HG03457 (cell line): Measurements from ENCODE around the gene SYNDIG1.

Experiments
- ATAC-seq: cut with Tn5 transposase; IDR thresholded peaks from one replicate; pipeline ENCODE4 v1.9.1; 2021; ENCODE audit warnings: moderate number of reproducible peaks; ENCODE audit not compliant: unreplicated experiment

The SYNDIG1 gene

DNA sequence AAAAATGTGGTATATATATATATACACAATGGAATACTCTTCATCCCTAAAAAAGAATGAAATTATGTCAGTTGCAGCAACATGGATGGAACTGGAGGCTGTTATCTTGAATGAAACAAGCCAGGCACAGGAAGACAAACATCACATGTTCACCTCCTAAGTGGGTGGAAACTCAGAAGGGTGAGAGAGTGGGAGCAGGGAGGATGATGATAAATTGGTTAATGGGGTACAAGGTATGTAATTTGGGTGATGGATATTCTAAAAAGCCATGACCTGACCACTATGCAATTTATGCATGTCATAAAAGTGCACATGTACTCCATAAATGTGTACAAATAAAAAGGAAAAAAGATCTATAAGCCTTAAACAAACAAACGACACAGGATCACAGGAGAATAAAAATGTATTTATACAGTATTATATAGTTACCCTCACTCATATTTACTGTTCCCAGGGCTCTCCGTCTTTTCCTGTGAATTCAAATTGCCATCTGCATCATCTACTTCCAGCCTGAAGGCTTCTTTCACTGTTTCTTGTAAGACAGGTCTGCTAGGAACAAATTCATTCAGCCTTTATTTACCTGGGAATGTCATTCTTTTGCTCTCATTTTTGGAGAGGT is 89.8 kb downstream of the SYNDIG1 start:
- no peak for ATAC-seq

DNA sequence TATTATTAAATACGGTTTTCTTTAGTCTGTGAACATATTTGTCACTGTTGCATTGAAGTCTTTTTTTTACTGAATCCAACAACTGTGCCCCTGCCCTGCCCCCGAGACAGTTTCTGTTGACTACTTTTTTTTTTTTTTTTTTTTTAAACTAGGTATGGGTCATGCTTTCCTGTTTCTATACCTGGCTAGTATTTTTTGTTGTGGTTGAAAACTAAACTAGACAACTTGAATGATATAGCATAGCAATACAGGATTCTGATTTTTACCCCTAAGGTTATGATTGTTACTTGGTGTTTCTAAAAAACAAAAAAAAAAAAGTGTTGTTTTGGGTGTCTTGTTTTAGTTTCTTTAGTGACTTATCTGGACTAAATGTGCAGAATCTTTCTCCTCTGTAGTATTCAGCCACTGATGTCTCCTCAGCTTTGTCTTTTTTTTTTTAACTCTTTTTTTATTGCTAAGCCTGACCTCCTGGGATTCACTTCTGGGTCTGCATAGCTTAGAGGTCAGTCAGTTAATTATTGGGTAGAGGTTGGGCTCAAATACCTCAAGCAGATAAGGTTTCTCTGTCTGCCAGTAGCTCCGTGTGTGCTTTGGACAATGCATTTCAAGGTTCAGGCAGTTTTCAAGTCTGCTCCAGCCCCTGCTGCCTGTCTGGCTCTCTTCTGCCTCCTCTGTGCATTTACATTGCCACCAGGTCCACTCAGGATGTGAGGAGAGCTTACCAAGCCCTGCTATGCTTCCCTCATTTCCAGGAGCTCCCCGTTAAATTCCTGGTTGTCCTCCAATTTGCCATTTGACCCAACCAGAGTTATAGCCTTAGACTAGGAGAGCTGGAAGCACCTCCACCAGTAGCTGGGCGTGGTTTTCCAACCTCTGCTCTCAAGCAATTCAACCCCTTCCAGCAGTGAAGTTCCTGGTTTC is 91.4 kb downstream of the SYNDIG1 start:
- ATAC-seq = no peak

DNA sequence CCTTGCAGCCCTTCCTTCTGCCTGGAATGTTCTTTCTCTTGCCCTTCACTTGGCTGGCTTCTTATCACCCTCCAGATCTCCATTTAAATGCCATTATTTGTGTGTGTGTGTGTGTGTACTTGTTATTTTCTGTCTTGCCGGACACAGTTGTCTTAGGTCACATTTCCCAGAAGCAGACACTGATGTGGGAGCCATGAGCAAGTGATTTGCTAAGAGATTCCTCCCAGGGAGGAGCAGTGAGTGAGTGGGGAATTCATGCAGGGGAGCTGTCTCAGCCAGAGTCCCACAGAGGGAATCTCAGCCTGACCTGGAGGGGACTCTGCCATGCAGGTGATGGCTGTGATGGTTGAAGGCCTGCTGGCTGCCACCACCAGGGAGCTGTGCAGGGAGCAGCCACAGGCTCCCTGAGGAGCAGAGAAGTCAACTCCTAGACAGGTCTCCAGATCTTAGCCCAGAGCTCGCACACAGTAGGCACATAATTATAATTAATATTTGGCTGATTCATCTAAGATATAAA is 96.5 kb downstream of the SYNDIG1 start:
- ATAC-seq = no peak

DNA sequence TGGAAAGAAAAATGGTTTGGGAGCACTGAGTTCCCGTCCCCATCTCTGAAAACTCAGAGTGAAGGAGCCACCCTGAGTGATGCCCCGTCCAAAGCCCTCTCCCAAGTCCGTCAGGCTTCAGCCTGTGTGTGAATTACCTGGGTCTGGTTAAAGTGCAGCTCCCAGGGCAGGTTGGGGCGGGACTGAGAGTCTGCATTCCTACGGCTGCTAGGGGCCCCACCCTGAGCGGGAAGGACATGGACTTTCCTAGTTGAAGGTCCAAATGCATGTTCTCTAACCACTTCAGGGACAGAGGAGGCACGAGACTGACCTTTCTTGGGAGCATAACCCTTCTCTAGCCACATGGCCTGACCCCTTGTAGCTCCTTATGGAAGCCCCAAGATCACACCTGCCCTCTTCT is 97.2 kb downstream of the SYNDIG1 start:
- no peak for ATAC-seq

DNA sequence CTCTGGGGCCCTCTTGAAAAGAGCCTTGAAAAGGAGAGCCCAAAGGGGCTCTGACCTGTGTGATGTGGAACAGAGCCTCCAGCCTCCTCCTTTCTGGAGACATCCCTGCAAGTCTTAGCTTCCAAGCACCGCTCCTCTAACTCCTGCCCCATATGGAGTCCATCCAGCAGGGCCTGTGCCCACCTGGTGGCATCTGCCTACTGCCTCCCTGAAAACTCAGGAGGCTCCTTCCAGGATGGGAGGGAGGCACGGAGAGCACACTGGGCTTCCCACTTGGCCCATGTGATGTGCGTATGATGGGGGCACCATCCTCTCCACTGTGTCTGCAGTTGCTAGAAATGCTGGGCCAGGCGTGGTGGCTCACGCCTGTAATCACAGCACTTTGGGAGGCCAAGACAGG is 98.1 kb downstream of the SYNDIG1 start:
- no peak for ATAC-seq

DNA sequence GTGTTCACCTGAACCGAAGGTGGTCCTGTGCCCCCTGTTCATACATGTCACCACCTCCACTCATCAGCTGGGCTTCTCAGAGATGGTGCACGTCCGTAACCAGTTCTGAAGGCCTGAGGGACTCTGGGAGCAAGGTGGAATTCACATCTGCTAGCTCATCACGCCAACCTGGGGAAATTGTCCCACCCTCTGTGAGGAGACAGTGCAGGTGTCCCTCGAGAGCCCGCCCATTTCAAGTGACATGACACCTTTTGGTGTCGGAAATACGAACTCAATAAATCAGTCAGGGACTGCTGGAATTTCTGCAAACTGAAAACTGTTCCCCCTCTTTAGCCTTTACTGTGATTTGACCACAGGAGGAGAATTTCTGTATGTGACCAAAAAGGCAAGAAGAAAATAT is 99.4 kb downstream of the SYNDIG1 start:
- ATAC-seq = no peak

DNA sequence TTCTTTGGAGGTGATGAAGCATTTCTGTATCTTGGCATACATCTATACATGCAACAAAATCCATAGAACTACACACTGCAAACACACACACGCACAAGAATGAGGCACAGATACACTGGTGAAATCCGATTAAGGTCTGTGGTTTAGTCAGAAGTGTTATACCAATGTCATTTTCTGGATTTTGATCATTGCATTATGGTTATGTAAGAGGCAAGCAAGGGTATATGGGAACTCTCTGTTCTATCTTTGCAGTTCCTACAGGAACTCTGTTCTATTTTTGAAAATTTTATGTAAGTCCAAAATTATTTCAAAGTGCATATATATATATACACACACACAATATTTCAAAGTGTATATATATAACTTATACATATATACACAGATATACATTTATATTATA is 101.7 kb downstream of the SYNDIG1 start:
- no peak for ATAC-seq

DNA sequence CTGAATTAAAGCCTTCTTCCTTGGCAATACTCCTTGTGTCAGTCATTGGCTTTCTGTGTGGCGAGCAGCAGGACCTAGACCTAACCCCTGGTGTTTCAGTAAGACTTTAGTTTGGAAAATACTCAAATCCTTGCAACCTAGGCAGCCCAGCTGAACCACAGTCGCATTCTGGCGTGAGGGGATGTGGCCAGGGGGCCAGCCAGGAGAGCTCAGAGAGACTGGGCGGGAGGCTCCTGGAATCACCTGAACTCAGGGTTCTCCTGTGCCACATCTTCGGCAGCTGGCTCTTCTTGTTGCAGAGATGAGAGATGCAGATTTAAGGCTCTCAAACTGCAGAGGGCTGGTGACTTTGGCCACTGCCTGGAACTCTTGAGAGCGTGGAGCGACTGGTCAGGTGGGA is 102.7 kb downstream of the SYNDIG1 start:
- ATAC-seq = no peak

DNA sequence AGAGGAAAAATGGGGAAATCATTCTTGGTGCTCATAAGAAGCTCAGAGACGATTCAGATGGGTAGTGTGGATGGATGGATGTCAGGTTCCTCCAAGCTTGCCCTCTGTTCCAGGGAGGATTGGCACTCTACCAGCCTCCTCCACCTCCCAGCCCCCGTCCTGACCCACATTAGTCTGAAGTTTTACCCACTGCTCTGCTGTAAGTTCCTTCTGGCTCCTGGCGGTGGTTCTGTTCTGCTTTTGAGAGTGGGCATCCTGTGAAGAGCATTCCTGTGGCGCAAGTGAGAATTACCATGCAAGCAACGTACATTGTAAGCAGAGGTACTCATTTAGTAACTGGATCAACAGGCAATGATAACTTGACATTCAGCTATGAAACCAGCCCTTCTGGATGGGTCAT is 103.4 kb downstream of the SYNDIG1 start:
- no peak for ATAC-seq

DNA sequence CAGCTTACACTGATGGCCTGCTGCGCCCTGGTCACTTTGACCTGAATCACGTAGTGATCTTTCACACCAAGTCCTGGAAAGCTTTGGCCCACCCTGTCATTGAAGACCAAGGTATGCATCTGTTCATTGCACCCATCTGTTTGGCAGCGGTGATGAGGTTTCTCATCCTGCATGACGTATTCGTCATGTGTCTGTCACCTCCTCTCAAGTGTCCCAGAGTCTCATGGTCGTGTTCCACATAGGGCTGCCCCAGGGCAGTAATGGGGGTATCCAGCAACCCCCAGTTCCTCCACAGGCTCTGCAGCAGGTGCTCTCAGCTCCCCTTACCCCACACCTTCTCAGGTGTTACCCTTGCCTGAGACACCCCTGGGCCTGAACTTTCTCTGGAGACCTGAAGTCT is 104.1 kb downstream of the SYNDIG1 start:
- no peak for ATAC-seq

DNA sequence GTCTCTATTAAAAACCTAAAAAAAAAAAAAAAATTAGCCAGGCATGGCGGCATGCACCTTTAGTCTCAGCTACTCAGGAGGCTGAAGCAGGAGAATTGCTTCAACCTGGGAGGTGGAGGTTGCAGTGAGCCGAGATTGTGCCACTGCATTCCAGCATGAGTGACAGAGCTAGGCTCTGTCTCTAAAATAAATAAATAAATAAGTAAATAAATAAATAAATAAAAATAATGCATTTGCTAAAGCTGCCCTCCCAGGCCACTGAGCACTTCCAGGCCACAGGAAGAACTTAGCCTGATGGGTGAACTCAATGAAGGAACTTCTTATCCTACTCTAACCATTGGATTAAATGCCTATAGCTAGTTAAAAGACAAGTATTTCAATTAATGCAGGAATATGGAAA is 104.9 kb downstream of the SYNDIG1 start:
- ATAC-seq = no peak

DNA sequence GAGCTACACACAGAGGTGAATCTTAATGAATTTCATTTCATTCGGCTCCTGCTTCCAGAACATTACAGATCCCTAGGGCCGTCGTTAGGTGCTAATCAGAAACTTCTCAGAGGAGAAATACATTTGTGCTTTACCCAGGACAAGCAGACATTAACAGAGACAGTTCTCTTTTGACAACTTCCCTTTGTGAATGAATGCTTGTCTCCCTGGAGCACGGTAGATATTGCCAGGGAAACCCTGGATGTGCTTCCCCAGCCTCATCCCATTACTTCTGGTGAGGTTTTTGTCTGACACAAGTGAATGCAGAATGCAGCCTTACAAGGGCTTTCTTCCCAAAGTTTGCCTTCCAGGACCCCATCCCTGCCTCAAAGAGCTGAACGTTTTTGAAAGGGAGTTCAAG is 105.4 kb downstream of the SYNDIG1 start:
- no peak for ATAC-seq

DNA sequence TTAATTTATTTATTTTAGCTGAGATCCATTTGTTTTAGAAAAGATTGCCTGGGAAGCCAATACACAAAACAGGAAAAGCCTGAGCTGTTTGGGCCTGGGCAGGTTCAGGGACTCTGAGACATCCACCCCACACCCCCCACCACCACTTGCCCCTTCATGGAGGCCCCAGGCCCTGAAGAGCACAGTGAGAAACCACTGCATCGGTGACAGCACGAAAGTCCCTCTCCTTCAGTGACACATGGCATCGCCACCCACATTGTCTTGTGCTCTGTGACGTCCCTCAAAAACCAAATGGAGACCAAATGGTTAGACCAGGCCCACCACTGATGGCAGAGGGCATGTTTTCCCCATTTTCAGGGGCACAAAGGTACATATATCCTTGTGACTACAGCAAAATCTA is 106.4 kb downstream of the SYNDIG1 start:
- ATAC-seq = no peak

DNA sequence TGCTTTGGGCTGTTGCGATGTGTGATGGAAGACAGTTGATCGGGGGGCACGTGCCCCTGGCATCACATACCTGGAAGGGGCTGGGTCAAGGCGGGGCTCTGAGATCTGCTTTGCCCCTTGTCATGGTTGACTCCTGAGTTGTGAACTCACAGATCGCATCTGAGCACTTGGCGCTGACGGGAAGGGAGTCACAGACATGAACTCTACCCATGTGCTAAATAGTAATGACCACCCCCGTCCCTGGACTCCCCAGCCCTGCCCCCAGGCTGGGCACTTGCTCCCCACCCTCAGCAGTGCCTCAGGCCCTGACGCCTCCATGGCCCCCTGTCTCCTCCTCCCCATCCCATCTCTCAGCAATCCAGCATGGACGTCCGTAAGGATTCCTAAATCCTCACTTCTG is 107.0 kb downstream of the SYNDIG1 start:
- ATAC-seq = no peak

DNA sequence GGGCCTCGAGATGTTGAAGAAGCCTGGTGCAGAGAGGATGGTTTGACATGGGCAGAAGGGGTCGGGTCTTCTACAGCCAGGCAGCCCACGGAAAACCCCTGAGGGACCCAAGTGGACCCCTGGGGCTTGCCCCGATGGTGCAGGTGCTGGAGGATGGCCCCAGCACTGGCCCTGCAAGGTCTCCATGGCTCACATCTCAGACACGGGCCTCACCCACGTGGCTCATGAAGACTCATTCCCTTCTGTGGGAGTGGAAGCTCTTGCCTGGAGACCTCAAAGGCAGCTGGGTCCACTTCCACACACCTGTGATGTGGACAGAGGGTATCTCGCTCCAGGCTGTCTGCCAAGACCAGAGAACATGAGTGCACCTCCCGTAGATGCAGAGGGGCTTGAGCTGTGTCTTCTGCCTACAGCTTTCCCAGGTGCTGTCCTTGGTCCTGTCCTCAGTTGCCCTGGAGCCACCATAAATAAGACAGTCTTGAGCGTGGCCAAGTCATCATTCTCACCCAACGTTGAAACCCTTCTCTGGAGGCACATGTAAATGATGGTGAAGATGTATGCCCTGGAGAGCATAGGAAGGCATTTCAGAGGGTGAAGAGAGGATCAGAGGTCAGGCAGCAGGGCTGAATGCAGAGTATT is 108.0 kb downstream of the SYNDIG1 start:
- no peak for ATAC-seq

DNA sequence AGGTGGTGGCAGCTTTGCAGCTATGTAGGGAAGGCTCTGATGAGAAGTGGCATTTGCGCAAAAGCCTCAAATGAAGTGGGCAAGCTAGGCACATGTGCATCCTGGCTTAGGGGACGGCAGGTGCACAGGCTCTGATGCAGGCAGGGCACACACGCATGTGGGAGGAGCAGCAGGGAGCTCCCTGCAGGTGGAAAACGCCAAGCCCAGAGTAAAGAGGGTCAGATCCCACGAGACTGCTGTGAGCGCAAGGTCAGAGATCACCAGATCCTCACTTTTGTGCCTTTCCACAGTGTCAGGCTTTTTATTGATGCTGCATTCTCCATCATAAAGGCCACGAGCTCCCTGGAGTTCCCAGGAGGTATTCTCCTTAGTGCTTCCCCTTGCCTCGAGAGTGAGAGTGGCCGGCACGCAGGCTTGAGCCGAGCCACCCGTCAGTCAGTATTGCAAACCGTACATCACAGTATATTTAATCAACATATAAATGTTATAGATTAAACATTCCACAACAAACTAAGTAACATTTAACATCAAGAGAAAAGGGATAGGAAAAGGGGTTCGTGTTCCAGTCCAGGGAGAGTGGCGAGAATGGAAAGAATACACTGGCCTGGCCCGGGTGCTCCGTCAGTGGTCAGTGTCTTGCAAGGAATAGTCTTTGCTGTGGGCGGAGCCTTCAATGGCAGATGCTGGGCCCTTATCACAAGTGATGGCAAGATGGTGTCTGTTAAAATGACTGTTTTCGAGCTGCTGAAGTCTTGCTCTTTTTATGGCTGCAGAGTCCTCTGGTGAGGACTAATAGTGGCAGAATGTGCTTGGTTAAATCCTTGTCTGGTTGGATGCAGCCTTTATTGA is 109.4 kb downstream of the SYNDIG1 start:
- no peak for ATAC-seq

DNA sequence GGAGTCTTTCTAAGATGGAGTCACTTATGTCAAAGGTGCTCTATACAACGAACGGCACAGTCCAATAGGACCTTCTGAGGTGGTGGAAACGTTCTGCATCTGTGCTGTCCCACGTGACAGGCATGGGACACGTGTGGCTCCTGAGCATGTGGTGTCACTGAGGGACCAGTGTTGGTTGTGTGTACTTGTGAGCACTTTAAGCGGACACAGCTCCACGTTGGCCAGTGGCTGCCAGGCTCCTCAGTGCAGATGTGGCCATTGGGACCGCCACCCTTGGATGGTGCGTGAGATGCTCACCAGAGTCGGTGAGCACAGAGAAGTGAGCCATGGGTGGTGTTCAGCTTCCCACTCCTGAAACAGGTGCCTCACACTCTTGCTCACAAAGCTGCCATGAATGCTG is 110.0 kb downstream of the SYNDIG1 start:
- ATAC-seq = no peak

DNA sequence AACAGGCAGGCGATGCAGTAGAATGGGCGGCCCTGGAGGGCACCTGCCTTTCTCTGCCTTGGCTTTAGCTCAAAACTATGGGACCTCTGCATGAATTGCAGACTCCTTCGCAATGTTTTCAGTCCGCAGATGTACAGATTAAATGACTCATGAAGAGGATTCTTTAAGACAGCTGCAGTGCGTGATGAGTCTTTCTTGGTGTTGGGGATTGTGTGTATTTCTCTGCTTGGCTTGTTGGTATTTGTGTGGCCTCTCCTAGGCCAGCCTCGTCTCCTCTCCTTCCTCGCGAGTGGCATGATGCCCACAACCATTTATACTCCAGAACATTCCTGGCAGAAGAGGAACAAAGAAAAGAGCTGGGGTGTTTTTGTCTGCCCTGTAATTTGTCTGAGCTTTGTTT is 110.6 kb downstream of the SYNDIG1 start:
- ATAC-seq = no peak

DNA sequence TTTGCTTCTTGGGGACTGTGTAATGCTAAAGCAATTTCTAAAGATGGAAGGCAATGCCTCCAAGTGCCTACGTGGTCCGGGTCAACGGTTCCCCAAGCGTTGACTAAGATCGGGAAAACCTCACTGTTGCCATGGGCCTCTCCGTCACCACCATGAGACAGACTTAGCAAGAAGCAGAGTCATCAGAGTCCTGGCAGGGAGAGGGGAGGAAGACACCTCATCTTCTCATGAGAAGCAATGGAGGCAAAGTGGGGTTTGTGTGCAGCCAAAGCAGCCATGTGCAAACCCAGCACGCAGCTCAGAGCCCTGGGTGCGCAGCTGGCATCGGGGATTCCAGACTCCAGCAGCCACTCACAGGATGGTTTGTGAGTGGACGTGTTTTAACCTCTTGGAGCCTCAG is 111.4 kb downstream of the SYNDIG1 start:
- ATAC-seq = no peak

DNA sequence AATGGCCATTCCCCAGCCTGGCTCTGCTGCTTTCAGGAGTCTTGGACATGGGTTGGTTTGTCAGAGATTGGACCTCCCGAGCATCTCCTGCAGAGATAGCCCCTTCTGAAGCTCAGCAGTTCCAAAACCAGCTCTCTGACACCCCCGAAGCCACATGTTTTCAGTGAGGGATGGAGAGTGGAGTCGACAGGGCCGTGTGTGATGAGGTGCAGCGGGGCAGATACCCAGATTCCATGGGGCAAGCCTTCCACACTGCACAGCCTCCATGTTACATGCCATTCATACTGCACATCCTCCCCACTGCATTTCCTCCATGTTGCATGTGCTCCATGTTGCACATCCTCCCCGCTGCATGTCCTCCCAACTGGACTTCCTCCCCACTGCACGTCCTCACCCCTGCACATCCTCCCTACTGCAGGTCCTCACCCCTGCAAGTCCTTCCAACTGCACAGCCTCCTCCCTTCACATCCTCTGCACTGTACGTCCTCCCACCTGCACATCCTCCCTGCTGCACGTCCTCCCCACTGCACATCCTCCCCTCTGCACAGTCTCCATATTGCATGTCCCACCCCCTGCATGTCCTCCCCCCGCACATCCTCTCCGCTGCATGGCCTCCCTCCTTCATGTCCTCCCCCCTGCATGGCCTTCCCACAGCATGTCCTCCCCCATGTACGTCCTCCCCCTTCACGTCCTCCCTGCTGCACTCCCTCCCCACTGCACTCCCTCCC is 112.2 kb downstream of the SYNDIG1 start:
- no peak for ATAC-seq
